ENCODE results near the gene ZNF488.

DNA sequence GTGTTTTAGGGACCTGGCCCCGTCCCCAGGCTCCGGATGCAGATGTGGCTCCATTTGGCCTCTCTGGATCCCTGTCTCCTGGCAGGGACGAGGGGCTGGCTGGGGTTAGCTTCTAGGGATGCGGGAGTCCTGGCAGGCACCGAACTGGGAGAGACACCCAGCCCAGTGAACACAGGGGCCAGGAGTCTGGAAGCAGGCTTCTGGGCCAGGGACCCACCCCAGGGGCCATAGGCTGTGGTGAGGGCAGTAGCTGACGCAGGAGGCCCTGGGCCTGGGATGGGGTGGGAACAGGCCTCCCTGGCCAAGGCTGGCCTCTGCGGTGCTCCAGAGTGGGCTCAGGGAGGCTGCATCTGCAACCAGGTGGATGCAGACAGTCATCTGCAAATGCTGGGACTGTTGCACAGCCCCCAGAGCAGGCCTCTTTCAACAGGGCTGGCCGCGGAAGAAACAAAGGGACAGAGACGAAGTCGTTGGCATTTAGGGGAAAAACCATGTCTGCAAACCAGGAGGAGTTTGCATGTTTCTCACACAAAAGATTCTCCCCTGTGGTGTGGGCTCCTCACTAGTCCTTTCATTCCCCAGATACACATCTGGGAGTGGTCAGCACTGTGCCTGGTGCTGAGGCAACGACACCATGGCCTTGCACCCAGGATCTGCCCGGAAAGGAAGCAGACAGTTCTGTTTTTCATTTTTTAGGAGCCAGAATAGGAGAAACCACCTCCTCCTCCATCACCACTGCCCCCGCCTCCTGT lies 36.4 kb upstream of the ZNF488 start:
- TF ChIP-seq, protein P1, sequence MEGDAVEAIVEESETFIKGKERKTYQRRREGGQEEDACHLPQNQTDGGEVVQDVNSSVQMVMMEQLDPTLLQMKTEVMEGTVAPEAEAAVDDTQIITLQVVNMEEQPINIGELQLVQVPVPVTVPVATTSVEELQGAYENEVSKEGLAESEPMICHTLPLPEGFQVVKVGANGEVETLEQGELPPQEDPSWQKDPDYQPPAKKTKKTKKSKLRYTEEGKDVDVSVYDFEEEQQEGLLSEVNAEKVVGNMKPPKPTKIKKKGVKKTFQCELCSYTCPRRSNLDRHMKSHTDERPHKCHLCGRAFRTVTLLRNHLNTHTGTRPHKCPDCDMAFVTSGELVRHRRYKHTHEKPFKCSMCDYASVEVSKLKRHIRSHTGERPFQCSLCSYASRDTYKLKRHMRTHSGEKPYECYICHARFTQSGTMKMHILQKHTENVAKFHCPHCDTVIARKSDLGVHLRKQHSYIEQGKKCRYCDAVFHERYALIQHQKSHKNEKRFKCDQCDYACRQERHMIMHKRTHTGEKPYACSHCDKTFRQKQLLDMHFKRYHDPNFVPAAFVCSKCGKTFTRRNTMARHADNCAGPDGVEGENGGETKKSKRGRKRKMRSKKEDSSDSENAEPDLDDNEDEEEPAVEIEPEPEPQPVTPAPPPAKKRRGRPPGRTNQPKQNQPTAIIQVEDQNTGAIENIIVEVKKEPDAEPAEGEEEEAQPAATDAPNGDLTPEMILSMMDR (IDR thresholded peaks at IDR 0.05) = no peak
- no peak for TF ChIP-seq POLR2AphosphoS5 (IDR thresholded peaks at IDR 0.05; ENCODE audit: low read depth, low read length)
- no peak for TF ChIP-seq SIN3A (IDR thresholded peaks at IDR 0.05; ENCODE audit: borderline replicate concordance, insufficient read depth, low read depth, low read length)
